Peyer's patch (tissue), 4 donors: Measurements from ENCODE around the gene SOX13.

Experiments
- CTCF ChIP-seq, 6 experiments: fragments of 450-650 bp in 4 of 6; fragments of 200-600 bp in 2 of 6; sonication (generic) in 1 of 6; IDR thresholded peaks; one replicate each; pipeline ENCODE4 v1.5.1; 2017 to 2019; ENCODE audit warnings: antibody characterized with exemption in 6 of 6, mild to moderate bottlenecking in 3 of 6, moderate library complexity in 1 of 6
- POLR2A ChIP-seq, 2 donors: fragments of 450-650 bp; IDR thresholded peaks; one replicate each; pipeline ENCODE4 v1.5.1; 2017; ENCODE audit warnings: antibody characterized with exemption in 2 of 2, mild to moderate bottlenecking in 2 of 2, moderate library complexity in 2 of 2

- TF ChIP-seq CTCF (IDR thresholded peaks at IDR 0.05) (no peak), POLR2A (IDR thresholded peaks at IDR 0.05) (no peak)
Observed at GRCh38 chr1:204130178-204130577, 57.3 kb downstream of the SOX13 start.
